Left hindlimb (tissue), 1 donor: Measurements from ENCODE around the gene SLC2A4.

Experiments
- DNase-seq: peaks from one replicate; pipeline ENCODE4 v3.0.0-alpha.2; 2018

SLC2A4 gene

DNA sequence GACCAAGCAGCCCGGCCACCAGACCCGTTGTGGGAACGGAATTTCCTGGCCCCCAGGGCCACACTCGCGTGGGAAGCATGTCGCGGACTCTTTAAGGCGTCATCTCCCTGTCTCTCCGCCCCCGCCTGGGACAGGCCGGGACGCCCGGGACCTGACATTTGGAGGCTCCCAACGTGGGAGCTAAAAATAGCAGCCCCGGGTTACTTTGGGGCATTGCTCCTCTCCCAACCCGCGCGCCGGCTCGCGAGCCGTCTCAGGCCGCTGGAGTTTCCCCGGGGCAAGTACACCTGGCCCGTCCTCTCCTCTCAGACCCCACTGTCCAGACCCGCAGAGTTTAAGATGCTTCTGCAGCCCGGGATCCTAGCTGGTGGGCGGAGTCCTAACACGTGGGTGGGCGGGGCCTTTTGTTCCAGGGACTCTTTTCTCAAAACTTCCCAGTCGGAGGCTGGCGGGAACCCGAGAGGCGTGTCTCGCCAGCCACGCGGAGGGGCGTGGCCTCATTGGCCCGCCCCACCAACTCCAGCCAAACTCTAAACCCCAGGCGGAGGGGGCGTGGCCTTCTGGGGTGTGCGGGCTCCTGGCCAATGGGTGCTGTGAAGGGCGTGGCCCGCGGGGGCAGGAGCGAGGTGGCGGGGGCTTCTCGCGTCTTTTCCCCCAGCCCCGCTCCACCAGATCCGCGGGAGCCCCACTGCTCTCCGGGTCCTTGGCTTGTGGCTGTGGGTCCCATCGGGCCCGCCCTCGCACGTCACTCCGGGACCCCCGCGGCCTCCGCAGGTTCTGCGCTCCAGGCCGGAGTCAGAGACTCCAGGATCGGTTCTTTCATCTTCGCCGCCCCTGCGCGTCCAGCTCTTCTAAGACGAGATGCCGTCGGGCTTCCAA lies at the start of gene SLC2A4:
SLC2A4 (plus strand) TSS at position 645 of the 879 bp plus-strand sequence; CDS start at position 862, 217 bp downstream.
- DNase-seq: peak; percentile 92

DNA sequence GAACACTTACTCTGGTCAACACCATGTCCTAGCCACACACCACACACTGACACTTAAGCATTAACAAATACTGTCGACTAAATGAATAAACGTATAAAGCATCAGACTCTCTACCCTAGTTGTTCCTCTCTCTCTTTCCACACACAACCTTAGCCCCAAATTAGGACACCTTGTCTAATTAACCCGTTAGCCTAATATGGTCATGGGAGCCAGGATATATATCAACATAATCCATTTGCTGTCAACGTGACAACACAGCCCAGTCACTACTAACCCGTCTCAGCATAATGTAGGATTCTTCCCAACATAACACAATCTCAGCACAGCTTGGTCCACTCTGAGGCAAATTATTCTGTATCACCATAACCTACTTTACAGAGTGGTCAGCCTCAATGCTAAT lies 49.4 kb upstream of the SLC2A4 start:
- DNase-seq: no peak

DNA sequence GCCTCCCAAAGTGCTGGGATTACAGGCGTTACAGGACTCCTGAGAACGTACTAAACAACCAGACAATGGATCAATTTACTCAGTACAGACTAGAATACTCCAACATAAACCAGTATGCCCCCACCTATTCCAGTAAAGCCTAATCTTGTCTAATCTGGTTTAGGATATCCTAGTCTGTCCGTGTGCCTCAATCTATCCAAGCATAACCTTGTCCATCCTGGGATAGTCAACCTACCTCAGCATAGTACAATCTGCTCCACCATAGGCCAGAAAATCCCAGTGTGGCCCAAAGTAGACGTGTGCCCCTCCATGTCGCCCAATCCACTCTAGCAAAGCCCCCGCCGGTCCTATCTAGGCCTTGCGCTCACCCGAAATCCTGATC lies 47.8 kb upstream of the SLC2A4 start:
- DNase-seq: no peak

DNA sequence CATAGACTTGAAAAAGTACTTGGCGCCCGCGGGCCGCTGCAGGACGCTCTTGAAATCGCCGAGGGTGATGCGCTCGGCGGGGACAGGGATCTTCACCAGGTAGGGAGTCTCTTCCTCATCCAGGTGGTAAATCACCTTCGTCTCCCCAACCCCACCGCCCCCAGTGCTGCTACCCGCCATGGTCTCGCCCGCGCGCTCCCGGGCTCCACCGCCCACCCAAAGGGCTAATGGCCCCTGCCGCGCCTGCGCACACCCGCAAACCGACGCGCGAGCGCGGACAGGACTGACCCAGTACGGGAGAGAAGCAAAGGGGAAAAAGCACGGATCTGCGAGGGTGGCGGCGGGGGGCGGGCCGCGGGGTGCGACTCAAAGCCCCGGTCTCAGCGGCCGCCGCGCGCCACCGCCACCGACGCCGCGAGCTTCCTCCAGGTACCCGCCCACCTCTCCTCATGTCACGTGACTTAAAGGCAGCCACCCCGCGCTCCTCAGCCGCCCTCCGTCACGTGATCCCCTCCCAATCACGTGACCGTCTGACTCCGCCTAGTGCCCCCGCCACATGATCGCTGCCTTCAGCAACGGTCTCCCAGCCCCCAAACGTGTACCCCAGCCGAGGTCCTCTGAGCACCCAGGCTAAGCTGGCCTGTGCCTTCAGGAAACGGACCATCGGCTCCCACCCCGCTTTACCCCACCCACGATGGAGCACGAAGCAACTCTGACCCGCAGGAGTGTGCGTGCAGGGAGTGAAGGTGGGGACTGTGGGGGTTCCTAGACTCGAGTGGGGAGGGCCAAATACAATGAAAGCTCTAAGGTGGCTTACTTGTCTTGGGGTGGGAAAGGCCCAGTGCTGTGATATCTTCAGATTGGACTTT lies 47.2 kb upstream of the SLC2A4 start, which contains the start of gene DVL2:
DVL2 (minus strand) TSS at position 435 of the 869 bp plus-strand sequence; CDS start at position 180, 255 bp downstream.
- peak; percentile 97 for DNase-seq

DNA sequence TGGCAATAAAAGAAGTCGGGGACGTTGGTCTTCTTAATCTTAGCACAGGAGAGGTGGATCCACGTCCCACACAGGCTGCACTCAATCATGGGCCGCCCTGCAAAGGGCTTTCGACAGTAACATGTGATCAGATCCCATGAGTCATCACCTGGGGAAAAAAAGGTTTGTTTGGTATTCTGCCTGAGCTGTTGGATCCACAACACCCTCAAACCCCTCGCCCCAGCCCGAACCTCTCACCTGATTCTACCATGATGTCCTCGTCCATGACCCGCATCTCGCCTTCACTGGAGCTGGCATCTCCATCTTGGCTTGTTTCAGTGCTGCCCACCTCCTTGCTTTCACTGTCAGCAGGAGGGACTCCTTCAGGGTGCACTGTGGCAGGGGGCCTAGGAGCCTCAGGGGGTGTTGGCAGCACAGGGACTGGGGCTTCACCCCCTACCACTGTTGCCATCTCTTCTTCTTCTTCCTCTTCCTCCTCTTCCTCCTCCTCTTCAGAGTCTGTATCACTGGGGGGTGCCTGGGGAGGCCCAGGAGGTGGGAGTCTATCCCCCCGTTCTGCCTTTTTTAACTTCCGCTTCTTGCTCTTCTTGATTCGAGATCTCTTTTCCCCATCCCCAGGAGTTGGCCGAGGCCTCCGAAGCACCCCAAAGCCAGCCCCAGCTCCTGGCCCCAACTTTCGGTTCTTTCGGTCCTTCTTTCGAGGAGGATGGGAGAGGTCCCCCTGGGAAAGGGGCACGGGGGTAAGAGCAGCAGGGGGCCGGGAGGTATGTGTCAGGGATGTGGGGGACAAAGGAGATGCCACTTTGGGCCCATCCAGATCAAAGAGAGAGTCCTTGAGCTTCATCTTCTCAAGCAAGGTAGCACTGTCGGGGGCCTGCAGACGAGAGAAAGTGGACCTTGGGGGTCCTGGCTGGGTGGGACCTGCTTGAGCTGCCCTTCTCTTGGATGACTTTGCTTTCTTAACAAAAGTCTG lies 45.5 kb upstream of the SLC2A4 start:
- DNase-seq: no peak

DNA sequence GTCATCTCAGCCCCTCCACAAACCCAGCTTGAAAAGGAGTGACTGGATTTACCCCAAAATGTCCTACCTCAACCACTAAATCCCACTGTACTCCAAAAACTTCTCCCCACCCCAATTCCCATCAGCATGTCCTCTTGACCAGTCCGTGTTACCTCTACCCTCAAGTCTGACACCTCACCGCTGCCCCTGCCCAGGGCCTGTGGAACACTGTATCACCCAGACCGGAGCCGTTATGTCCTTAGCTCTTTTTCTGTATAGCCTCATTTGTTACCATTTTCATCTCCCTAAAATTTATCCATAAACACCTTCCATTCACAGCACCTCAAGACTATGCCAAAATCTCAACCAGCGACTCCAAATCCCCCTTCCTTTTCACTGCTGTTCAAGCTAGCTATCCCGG lies 44.7 kb upstream of the SLC2A4 start:
- no peak for DNase-seq

DNA sequence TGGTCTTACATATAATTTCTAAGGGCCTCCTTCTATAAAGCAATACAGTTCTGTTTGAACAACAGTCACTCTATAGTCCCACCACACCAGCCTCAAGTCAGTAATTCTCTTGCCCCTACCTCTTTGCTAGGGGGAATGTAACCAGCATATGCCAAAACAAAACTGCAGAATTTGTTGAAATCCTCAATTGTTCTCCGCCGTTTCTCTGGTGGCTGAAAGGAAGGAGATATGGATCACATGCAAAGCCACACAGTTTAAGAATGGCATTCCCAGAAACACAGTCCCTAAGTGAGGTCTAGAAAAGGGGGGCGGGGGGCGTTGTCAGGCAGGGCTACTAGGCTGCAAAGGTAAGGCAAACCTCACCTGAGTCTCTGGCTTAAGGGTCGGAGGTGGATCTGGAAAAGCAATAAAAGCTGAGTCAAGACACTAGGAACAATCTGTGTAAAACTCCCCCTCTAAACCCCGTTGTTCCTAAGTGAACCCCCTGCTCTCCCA lies 44.2 kb upstream of the SLC2A4 start:
- no peak for DNase-seq

DNA sequence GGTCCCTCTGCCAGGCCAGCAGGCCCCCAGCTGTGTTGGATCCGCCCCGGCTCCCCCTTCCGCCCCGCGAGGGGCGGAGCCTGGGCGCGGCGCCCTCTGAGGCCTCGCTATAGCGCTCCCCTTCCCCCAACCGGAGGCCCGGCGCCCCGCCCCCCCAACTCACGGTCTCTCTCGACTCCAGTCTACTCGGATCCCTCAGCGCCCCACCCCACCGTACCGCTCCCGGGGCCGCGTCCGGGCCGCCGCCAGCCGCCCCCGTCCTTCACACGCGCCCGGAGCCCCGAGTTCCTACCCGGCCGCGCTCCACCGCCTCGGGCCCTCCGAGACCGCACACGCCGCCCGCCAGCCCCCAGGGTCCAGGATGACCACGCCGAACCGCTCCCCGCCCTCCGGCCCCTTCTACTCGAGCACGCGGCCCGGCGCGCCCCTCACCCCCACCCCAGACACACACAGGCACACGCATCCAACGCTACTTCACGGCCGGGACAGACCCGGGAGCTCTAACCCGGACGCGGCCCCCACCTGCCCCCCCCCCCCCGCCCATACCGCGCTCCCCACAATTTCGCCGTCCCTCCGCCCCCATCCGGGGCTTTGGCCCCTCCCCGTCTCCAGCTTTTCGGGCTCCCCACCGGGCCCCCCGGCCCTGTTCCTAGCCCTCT lies 43.6 kb upstream of the SLC2A4 start:
- DNase-seq: peak; percentile 84

DNA sequence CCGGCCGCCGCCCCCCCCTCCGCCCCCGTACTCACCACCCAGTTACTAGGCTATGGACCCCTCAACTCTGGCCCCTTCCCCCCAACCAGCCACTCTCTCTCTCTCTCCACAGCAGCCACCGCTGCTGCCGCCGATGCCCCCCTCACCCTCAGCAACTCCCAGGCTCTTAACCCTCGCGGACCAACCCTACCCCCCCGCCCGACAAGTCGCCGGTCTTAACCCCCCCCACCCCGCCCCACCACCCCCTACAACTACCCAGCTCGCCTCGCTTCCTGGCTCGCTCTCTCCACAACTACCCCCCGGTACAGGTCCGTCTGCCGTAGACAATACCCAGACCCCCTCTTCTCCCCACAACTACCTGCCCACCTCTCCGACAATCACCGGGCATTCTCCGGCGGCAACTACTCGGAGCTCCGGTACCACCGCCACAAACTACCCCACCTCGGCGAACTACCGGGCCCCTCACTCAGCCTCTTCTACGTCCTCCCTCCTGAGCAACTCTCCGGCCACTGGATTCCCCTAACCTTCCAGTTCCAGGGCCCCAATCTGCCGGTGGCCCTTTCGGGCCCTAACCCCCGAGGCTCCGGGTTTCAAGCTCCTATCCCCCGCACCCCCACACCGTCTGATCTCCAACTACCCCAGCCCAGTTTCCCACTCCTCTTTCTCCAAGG lies 43.0 kb upstream of the SLC2A4 start:
- peak; percentile 72 for DNase-seq

DNA sequence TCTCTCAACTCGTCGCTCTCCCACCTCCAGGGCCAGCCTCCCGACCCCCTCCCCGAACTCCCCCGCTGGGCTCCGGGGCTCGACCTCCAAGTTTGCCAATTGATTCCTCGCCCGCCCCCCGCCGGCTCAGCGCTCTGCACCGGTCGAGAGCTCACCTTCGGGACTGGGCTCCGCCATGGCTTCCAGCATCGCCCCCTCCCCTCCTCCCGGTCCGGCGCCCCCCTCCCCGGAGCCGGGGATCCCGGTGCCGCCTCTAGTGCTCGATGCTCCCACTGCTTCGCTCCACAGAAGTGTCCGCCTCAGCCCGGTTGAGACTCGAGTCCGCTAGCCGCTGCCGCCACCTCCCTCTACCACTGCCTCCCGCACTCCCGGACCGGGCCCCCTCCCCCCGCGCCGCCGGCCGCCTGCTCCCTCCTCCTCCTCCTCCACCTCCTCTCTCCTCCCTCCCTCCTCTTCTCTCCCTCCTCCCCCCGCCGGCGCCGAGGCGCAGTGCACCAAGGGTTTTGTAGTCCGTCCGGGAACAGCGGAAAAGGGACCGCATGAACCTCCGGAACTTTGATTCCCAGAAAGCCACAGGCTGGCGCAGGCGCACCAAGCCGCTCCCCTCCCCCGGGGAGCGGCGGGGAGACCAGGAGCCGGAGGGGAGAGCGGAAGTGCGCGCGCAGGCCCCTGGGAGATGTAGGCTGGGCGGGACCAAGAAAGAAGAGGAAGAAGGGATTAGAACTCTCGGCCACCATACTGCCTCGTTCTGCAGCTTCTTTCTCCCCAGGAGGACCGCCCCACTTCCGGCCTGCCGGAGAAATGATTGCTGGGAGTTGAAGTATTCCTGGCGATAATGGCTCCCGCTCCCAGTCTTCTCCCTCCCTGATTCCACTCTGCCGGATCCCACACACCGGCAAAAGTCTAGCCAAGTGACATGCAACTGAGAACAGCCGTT lies 42.2 kb upstream of the SLC2A4 start, which contains the start of gene PHF23:
PHF23 (minus strand) TSS at position 367 of the 937 bp plus-strand sequence; CDS start at position 189, 178 bp downstream.
- peak; percentile 100 for DNase-seq

DNA sequence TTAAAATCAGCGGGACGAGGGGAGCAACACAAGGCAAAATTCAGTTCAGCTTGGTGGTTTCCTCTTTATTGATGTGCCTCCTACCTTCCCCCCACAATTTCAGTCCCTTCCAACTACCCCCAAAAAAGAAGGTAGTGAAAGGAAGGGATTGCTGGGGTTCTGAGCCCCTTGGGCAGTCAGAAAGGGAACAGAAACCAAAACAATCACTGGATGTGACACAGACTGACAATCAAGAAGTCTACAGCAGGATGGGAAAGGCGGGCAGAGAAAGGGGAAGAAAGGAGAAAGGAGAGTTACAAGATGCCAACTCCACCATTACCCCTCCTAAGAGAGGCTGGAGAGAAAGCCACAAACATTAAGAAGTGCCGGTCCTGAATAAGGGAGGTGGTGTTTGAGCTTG lies 41.1 kb upstream of the SLC2A4 start:
- DNase-seq: no peak

DNA sequence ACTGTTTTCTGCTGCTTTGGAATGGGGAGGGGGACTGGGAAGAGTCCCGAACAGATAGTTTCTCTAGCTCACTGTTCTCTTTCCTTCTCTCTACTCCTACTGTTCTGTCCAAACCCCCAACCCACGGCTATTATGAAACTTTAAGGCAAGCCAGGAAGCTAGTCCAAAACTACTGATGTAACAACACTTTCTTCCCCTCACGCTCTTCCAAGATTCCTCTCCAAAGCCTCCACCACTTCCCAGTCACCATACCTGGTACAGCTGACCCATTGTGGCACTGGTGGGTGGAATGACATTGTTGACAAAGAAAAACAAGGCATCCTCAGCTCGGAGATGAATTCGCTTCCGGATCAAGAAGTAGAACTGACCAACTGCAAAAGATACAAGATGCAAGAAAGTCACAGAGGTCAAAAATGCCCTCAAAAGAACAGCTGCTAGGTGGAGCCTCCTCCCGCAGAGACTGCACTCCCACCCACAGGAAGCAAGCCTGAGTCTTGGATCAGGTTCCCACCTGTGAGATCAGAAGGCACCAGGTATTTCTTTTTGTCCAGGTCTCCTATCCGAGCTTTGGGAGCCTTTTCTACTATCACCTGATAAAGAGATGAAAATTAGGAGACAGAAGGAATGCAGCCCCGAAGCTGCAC lies 40.3 kb upstream of the SLC2A4 start:
- DNase-seq: peak; percentile 24

DNA sequence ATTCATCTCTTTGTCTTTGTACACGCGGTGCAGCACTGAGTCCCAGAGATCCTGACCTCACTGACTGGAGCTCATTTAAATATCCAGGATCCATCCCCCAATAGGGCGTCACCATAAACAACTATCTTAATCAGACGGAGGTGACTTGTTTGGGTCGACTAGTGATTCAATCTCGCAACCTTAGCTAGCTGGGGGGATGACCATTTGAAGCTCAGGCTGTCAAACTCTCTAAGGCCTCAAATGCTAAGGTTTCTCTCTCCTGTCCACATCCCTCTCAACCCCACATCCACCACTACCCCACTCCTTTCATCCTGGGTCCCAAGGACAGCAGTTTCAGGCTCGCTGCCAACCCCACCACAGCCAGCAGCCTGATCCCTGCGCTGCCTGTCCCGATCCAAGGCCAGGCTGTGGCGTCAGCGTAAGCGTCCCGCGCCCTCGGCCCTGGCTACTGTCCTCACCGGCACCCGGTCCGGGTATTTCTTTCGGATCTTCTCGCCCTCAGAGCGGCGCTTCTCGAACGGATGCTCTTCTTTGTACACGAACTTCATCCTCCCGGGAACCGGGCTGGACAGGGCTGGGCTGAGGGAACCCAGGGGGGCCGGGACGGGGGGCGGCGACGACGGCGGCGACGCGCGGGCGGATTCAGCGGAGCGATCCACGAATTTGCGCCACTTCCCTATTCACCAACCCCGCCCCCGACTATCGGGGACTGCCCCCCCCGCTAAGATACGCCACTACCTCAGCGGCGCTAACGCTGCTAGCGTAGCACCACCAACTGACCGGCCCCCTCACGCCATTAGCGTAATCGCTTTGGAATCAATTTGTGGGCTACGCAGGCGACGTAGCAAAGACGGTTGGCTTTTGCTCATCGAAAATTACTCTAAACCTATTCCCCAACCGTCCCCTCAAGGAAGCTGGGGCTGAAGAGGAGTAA lies 39.5 kb upstream of the SLC2A4 start, which contains the start of gene GABARAP:
GABARAP (minus strand) TSS at position 667 of the 934 bp plus-strand sequence; CDS start at position 548, 119 bp downstream.
- DNase-seq: peak; percentile 97

DNA sequence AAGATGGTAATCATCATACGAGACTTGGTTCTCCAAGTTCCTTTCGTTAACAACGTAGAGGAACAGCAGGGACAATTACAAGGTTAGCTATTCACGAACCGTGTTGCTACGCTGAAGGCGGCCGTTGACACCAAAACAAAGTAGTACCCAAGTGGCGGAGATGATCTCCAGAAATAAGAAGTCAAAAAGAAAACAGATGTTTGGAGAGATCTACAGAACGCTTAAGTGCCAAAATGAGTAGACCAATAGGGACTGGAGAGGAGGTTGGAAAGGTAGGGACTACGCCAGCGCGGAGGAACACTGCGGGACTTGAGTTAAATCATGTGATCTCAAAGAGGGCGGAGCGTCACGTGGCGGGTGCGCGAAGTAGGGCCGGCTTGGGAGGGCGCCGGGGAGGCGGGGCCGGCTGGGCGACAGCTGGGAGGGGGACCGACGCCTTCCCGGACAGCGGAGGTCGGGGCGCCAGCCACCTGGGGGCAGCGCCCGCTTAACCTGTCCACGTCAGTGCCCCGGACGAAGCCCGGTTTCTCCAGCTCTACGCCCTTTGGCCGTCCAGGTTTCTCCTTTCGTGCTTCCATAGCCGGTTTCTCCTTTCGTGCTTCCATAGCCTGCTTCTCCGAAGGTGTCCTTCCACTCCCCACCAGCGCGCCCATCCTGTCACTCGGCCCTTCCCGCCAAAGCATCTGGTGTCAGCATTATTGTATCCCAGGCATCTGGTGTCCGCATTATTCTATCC lies 38.6 kb upstream of the SLC2A4 start:
- DNase-seq: peak; percentile 96

DNA sequence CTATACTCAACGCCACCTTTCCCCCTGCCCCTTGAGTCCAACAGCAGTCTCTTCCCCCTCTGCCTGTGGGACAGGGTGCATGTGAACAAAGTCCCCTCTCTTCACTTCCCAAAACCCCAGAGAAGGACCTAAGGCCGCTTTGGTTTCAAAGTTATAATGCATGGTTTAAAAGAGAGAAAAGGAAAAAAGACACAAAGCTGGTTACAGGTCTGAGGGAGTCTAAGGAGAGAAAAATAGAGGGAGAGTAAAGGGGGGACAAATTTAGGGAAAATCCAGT lies 38.1 kb upstream of the SLC2A4 start:
- DNase-seq: no peak

DNA sequence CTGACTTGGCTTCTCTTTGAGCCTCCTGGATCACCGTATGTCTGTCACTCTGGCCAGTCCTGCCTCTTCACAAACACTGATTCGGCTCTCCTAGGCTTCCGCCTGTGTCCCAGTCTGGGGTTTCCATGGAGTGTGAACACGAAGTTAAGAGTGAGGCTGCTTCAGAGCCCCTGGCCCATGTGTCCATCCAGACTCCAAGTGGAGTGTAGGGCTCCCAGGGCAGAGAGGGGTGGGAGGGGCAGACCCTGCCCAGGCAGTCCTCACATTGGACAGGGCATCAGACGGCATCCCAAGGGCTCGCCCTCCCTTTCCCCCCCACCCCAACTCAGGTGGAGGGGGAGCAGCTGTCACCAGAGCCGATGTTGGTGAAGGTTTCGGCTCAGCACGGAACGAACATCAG lies 37.7 kb upstream of the SLC2A4 start:
- peak; percentile 17 for DNase-seq

DNA sequence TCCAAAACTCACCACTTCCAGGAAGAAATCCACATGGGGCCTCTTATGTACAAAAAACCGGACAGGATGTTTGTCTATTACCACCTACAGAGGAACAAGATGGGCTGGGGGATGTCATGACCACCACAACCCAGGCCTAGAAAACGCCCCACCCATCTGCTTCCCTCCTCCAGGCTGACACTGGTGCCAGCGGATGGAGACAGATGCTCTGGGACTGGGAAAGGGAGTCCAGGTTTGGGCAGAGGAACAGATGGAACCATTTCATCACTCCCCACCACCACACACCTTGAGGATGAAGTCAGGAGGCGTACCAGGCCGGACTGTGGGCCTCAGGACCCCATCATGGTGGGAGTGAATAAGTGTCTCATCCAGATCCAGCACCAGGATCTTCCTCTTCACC lies 34.7 kb upstream of the SLC2A4 start:
- no peak for DNase-seq
